Posterior cingulate gyrus (tissue), 11 donors: ENCODE results near the gene TMEM255A.

Experiments
- DNase-seq, 10 donors: peaks; one replicate each; pipeline versions ENCODE4 v3.0.0 to v3.0.0-alpha.2; 2020 to 2021; ENCODE audit warnings: mixed read lengths in 3 of 10
- intact Hi-C: fragments of 100-400 bp; cut with DNase I; formaldehyde crosslinking; loops from one replicate; pipeline ENCODE4 v1.15.1; 2023

The TMEM255A gene

GRCh38 chrX:120223374-120223773 is 87.9 kb downstream of the TMEM255A start:
- peak in 1 of 10 donors; percentile 63 for DNase-seq
- intact Hi-C loops: no loop called here

DNA sequence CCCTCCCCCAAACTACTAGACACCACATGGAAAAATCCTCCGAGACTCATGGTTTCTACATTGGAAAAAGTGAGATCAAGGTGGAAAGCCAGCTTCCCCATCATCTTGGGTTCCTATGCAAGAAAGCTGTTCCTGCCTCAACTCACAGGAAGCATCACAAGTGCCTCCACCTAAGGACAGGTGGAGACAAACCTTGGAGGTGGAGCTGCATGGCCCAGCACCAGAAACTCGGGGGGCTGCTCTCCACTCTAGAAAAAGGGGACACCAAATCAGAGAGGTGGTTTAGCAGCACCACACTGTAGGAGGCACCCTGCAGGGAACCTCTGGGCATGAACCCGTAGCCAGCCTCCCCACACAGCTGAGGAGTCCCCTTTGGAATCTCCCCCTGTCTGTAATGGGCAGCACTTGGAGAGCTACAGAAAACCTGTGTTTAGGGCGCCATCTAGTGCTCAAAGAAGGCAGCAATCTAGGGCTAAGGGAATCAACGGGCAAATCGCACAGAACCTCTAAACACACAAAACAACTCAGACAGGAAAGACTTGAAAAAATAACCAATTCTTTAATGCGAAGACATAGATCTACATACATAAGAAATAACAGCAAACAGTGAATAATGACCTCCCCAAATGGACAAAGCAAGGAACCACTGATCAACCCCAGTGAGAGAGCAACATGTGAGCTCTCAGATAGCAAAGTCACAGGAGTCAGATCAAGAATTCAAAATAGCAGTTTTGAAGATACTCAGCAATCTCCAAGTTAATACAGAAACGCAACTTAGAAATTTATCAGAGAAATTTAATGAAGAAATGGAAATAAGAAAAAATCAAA is 97.6 kb downstream of the TMEM255A start:
- intact Hi-C loops: no loop called here
- DNase-seq: peak in 5 of 10 donors; percentile 50 to 87 (median 56)
